Esophagus squamous epithelium (tissue), 5 donors: ENCODE results near the gene CRTAP. TPM values are rescaled to one million over a fixed set of nuclear protein-coding genes. Genes with fewer than 3 reads are reported as not detected.

ENCODE experiments used
- DNase-seq: peaks from one replicate; lab custom pipeline; 2025; lab: John Stamatoyannopoulos, UW
- H3K27ac ChIP-seq, 4 donors: fragments of 200-600 bp; sonication (generic); one replicate each; pipeline ENCODE4 v1.5.1; 2016 to 2019; ENCODE audit warnings: mild to moderate bottlenecking in 1 of 4
- H3K27me3 ChIP-seq, 4 donors: fragments of 200-600 bp; sonication (generic); 1 replicate in 3 of 4; 2 replicates in 1 of 4; pipeline versions ENCODE4 v1.5.1 to v1.6.0; 2017 to 2021; ENCODE audit warnings: antibody characterized with exemption in 1 of 4
- H3K36me3 ChIP-seq, 3 donors: fragments of 200-600 bp; sonication (generic); one replicate each; pipeline ENCODE4 v1.5.1; 2016 to 2019
- H3K4me1 ChIP-seq, 3 donors: fragments of 200-600 bp; sonication (generic); one replicate each; pipeline ENCODE4 v1.5.1; 2017 to 2019
- H3K4me3 ChIP-seq, 4 donors: fragments of 200-600 bp; sonication (generic); 1 replicate in 3 of 4; 2 replicates in 1 of 4; pipeline ENCODE4 v1.5.1; 2016 to 2019; ENCODE audit warnings: mild to moderate bottlenecking in 2 of 4, moderate library complexity in 1 of 4
- H3K9me3 ChIP-seq, 3 donors: fragments of 200-600 bp; sonication (generic); one replicate each; pipeline ENCODE4 v1.5.1; 2016 to 2019
- CTCF ChIP-seq, 6 experiments: fragments of 450-650 bp in 4 of 6; fragments of 200-600 bp in 2 of 6; sonication (generic) in 2 of 6; IDR thresholded peaks; one replicate each; pipeline ENCODE4 v1.5.1; 2016 to 2019; ENCODE audit warnings: antibody characterized with exemption in 6 of 6, mild to moderate bottlenecking in 4 of 6, moderate library complexity in 4 of 6
- POLR2A ChIP-seq, 4 donors: fragments of 450-650 bp; IDR thresholded peaks; one replicate each; pipeline ENCODE4 v1.6.1; 2017; ENCODE audit warnings: antibody characterized with exemption in 4 of 4, mild to moderate bottlenecking in 4 of 4, moderate library complexity in 3 of 4
- WGBS, 2 donors: methylation state at CpG; one replicate each; pipeline ENCODE4 v1.1.5; 2018; 5-methylcytosine and 5-hydroxymethylcytosine counted together
- intact Hi-C: fragments of 100-400 bp; cut with DNase I; formaldehyde crosslinking; loops from one replicate; pipeline ENCODE4 v1.15.0; 2022
- total RNA-seq, 4 donors: library from RNA; depleted of rRNA; stranded (reverse); fragments of >200 nt; gene quantifications; one replicate each; pipeline ENCODE4 v1.1.0, GENCODE V29; 2016
- donor health status: DM: yes; HTN: yes; CAD: no.

Gene CRTAP
- total RNA-seq, 4 donors from 2014 or later, result 67.1 to 159 (median 90.9) TPM

DNA sequence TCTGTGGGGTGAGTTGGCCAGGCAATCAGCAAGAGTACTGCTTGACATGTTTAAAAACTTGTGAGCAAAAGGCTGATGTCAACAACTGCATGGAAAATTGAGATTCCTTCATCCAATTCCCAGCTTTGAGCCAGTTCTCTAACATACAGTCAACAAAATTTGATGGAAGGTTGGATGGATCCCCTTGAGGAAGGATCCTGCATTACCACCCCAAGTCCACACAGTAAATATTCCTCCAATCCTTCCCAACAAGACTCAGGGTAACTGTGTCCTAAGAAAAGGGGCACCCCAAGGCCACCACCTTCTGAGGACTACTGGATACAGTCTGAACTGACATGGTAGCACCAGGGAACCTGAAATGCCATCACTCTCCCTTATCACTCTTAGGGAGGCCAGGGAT is 32.0 kb upstream of the CRTAP start:
- no peak overlapping the region for H3K4me3 ChIP-seq
- TF ChIP-seq CTCF (IDR thresholded peaks at IDR 0.05), result no peak
- TF ChIP-seq POLR2A (IDR thresholded peaks at IDR 0.05), result no peak
- no peak for DNase-seq
- no peaks in the 10 kb centered on the region for H3K27me3 ChIP-seq
- H3K36me3 ChIP-seq, result peaks cover 0 to 2% (median 0%) of the 10 kb centered on the region in 3 donors
- intact Hi-C loops, result no loop called here
- H3K4me1 ChIP-seq, result no peaks in the 10 kb centered on the region
- no peak overlapping the region for H3K27ac ChIP-seq
- H3K9me3 ChIP-seq, result no peaks in the 10 kb centered on the region

DNA sequence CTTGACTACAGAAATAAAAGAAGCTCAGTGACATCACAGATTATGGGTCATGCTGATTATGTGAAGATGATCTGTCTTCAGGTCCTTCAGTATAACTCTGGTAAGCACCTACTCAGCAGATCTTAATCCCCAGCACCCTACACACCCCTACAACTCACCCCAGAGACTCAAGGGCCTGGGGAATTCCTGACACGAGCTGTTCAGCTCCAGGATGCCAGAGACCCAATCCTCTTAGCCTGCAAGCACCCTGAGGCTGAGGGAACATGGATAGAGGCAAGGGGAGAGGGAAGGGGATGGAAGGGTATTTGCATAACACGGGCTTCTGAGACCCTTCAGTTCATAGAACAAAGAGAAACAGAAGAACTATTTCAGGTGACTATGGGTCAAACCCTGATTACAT is 29.9 kb upstream of the CRTAP start:
- Histone ChIP-seq H3K4me1 (no peaks in the 10 kb centered on the region), H3K36me3 (no peaks in the 10 kb centered on the region), H3K9me3 (no peaks in the 10 kb centered on the region), H3K27me3 (no peaks in the 10 kb centered on the region), H3K27ac (no peak overlapping the region), H3K4me3 (no peak overlapping the region)
- WGBS, 2 donors, result 51 to 66% methylated on average over 2 of the region's 2 CpGs
- intact Hi-C loops, result no loop called here
- DNase-seq, result no peak
- TF ChIP-seq CTCF (IDR thresholded peaks at IDR 0.05) (no peak), POLR2A (IDR thresholded peaks at IDR 0.05) (no peak)

DNA sequence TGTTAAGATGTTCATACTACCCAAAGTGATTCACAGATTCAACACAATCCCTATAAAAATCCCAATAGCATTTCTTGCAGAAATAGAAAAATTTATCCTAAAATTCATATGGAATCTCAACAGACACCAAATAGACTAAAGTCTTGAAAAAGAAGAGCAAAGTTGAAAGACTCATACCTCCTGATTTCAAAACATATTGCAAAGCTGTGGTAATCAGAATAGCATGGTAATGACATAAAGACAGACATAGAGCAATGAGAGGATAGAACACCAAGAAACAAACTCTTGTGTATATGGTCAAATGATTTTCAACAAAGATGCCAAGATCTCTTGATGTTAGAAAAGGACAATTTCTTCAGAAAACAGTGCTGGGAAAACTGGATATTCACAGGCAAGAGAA is 25.1 kb upstream of the CRTAP start:
- DNase-seq, result no peak
- no peak for TF ChIP-seq POLR2A (IDR thresholded peaks at IDR 0.05)
- TF ChIP-seq CTCF (IDR thresholded peaks at IDR 0.05), result no peak
- intact Hi-C loops, result no loop called here
- Histone ChIP-seq H3K9me3 (no peaks in the 10 kb centered on the region), H3K4me3 (no peak overlapping the region), H3K4me1 (peaks cover 0 to 13% (median 0%) of the 10 kb centered on the region in 3 donors), H3K27me3 (no peaks in the 10 kb centered on the region), H3K27ac (no peak overlapping the region), H3K36me3 (peaks cover 0 to 29% (median 10%) of the 10 kb centered on the region in 3 donors)

DNA sequence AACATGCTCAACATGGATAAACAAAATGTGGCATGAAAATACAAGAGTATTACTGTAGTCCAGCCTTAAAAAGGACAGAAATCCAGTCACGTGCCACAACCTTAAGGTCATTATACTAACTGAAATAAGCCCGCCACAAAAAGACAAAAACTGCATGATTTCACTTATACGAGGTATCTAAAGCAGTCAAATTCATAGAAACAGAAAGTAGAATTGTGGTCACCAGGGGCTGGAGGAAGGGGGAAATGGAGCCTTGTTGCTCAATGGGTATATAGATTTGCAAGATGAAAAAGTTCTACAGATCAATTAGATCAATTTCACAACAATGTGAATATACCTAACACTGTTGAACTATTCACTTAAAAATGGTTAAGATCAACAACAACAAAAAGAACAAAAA is 24.3 kb upstream of the CRTAP start:
- DNase-seq, result no peak
- no peaks in the 10 kb centered on the region for H3K27me3 ChIP-seq
- no peaks in the 10 kb centered on the region for H3K9me3 ChIP-seq
- TF ChIP-seq CTCF (IDR thresholded peaks at IDR 0.05) (no peak), POLR2A (IDR thresholded peaks at IDR 0.05) (no peak)
- no peak overlapping the region for H3K4me3 ChIP-seq
- peaks cover 0 to 20% (median 0%) of the 10 kb centered on the region in 3 donors for H3K4me1 ChIP-seq
- WGBS, 2 donors, result 73 to 86% methylated on average over 3 of the region's 3 CpGs
- intact Hi-C loops, result no loop called here
- H3K27ac ChIP-seq, result no peak overlapping the region
- H3K36me3 ChIP-seq, result peaks cover 0 to 36% (median 10%) of the 10 kb centered on the region in 3 donors

- H3K9me3 ChIP-seq, result no peaks in the 10 kb centered on the region
- peaks cover 0 to 36% (median 10%) of the 10 kb centered on the region in 3 donors for H3K36me3 ChIP-seq
- intact Hi-C loops, result no loop called here
- TF ChIP-seq POLR2A (IDR thresholded peaks at IDR 0.05) (no peak), CTCF (IDR thresholded peaks at IDR 0.05) (no peak)
- no peaks in the 10 kb centered on the region for H3K27me3 ChIP-seq
- no peak overlapping the region for H3K4me3 ChIP-seq
- peaks cover 7 to 37% (median 8%) of the 10 kb centered on the region in 3 donors for H3K4me1 ChIP-seq
- no peak for DNase-seq
- WGBS, 2 donors, result 80 to 100% methylated on average over 3 to 6 of the region's 6 CpGs
- H3K27ac ChIP-seq, result no peak overlapping the region
These were observed 22.1 kb upstream of the CRTAP start for GRCh38 chr3:33091746-33092145.
